ENCODE results near the gene AQP4. TPM values are rescaled to one million over a fixed set of nuclear protein-coding genes. Genes with fewer than 3 reads are reported as not detected.

The AQP4 gene
- total RNA-seq, 4 donors from 2014 or later: 0.36 to 3.3 (median 0.59) TPM; not detected in 1

DNA sequence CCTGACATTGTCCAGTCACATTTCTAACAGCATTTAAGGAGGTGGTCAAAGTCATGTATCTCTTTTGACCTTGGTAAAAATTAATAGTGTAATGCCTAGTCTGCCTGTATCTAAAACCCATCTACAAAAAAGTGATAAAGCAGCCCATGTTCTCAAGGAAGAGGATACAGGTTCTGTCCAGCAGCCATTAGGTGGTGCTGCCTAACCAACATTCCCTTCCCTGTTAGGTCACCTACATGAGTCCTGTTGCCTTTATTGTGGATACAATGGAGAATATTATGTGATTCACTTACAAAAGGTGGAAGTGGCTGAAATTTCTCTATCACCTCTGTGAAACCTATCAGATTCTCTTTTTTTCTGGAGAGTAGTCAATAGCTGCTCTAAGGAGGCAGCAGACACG lies 52.5 kb downstream of the AQP4 start:
- 57 to 72% methylated on average over 1 of the region's 1 CpG for WGBS, 2 donors
- intact Hi-C loops (cut with DNase I; ENCODE audit: low total_unique reads): no loop called here
- no peak for TF ChIP-seq POLR2A (IDR thresholded peaks at IDR 0.05)
- TF ChIP-seq, protein P1, sequence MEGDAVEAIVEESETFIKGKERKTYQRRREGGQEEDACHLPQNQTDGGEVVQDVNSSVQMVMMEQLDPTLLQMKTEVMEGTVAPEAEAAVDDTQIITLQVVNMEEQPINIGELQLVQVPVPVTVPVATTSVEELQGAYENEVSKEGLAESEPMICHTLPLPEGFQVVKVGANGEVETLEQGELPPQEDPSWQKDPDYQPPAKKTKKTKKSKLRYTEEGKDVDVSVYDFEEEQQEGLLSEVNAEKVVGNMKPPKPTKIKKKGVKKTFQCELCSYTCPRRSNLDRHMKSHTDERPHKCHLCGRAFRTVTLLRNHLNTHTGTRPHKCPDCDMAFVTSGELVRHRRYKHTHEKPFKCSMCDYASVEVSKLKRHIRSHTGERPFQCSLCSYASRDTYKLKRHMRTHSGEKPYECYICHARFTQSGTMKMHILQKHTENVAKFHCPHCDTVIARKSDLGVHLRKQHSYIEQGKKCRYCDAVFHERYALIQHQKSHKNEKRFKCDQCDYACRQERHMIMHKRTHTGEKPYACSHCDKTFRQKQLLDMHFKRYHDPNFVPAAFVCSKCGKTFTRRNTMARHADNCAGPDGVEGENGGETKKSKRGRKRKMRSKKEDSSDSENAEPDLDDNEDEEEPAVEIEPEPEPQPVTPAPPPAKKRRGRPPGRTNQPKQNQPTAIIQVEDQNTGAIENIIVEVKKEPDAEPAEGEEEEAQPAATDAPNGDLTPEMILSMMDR (IDR thresholded peaks at IDR 0.05): no peak
- DNase-seq (ENCODE audit: low spot score in 2 of 2): no peak
- no peak overlapping the region for H3K4me3 ChIP-seq (ENCODE audit: low read depth, poor library complexity, severe bottlenecking)

DNA sequence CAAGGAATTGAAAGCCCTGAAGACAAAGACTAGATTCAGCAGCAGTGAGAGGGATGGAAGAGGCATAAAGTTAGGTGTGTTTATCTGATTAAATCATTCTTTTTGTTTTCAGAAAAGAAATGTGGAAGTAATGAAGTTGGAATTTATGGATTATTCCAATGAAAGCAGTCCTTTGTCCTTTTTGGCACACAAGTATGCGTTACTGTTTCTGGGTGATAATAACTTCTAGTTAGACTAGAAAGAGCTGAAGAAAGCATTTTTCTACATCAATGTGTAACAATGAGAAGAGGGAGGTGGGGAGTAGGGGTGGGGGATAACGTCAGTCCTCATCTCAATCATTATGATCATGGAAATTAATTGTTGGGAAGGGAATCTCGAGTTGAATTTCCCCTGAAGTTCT lies 53.0 kb downstream of the AQP4 start:
- DNase-seq (ENCODE audit: low spot score in 2 of 2): no peak
- no peak overlapping the region for H3K4me3 ChIP-seq (ENCODE audit: low read depth, poor library complexity, severe bottlenecking)
- no peak for TF ChIP-seq POLR2A (IDR thresholded peaks at IDR 0.05)
- TF ChIP-seq, protein P1 (IDR thresholded peaks at IDR 0.05): no peak
- intact Hi-C loops (cut with DNase I; ENCODE audit: low total_unique reads): no loop called here
- WGBS, 2 donors: 70 to 71% methylated on average over 3 of the region's 3 CpGs

DNA sequence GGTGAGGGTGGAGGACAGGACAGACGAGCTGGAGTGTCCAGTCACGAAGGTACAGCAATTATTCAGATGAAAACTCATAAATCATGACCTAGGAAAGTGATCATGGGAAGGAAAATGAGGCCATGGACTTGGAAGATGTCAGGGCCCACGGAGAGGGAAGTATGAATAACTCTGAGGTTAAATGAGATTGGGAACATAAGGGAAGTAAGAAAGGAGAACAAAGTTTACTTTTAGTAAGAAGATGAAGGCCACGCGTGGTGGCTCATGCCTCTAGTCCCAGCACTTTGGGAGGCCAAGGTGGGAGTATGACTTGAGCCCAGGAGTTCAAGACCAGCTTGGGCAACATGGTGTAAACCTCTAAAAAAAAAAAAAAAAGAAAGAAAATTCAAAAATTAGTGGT lies 56.2 kb downstream of the AQP4 start:
- intact Hi-C loops (cut with DNase I; ENCODE audit: low total_unique reads): no loop called here
- whole genome bisulfite sequencing, 2 donors: 76 to 87% methylated on average over 5 of the region's 5 CpGs
- TF ChIP-seq POLR2A (IDR thresholded peaks at IDR 0.05): no peak
- TF ChIP-seq, protein P1 (IDR thresholded peaks at IDR 0.05): no peak
- no peak for DNase-seq (ENCODE audit: low spot score in 2 of 2)
- no peak overlapping the region for H3K4me3 ChIP-seq (ENCODE audit: low read depth, poor library complexity, severe bottlenecking)

DNA sequence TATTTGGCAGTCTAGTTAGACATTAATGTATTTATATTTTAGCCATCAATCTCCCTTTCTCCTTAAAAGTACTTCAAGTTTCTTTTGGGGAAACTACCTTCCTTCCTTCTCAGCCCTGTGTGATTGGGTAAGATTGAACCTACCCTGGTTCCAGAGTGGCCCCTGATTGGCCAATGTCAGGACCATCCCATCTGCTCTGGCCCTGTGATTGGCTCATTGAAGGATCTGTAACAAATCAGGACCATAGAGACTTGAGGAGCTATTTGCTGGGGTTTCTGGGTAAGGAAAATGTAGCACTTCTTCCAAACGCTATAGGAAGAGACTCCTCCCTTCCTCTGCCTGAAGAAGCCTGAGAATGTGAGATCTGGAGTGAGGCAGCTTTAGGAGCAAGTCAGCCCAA lies 59.3 kb downstream of the AQP4 start:
- TF ChIP-seq, protein P1 (IDR thresholded peaks at IDR 0.05): no peak
- no peak for TF ChIP-seq POLR2A (IDR thresholded peaks at IDR 0.05)
- 36 to 40% methylated on average over 1 of the region's 1 CpG for WGBS, 2 donors
- no peak for DNase-seq (ENCODE audit: low spot score in 2 of 2)
- intact Hi-C loops (cut with DNase I; ENCODE audit: low total_unique reads): no loop called here
- no peak overlapping the region for H3K4me3 ChIP-seq (ENCODE audit: low read depth, poor library complexity, severe bottlenecking)

DNA sequence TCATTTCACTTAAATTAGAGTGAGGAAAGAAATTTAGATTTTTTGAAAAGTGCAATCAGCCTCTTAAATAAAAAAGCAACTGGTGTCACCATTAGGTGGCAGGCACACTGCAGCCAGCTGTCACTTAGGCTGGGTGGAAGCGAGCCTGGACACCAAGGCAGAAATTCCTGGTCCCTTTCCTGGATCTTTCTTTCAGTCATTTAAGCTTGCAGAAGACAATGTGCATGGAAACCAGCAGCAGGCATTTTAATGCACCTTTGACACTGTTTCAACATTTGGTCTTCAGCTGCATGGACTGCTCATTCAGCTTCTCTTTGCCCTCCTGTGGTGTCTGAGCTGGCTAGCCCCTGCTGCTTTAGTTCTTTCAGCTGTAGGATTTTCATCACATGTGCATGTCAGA lies 61.0 kb downstream of the AQP4 start:
- intact Hi-C loops (cut with DNase I; ENCODE audit: low total_unique reads): no loop called here
- 19 to 36% methylated on average over 1 of the region's 1 CpG for WGBS, 2 donors
- no peak for DNase-seq (ENCODE audit: low spot score in 2 of 2)

DNA sequence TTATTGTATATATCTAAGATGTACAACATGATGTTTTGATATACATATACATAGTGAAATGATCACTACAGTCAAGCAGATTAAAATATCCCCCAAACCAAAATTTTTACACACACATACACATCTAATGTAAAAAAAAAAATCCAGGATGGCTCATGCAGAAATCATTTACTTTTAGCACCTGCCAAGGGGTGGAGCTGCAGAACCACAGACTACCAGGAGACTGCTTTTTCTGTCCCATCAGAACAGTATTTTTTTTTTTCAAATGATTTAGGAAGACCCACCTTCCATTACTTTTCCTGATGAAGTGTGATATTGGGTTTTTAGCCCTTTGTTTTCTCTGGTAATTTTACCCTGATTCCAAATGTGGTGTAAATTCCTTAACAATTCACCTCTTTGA lies 61.9 kb downstream of the AQP4 start:
- intact Hi-C loops (cut with DNase I; ENCODE audit: low total_unique reads): no loop called here
- TF ChIP-seq, protein P1 (IDR thresholded peaks at IDR 0.05): no peak
- no peak for TF ChIP-seq POLR2A (IDR thresholded peaks at IDR 0.05)
- no peak overlapping the region for H3K4me3 ChIP-seq (ENCODE audit: low read depth, poor library complexity, severe bottlenecking)
- no peak for DNase-seq (ENCODE audit: low spot score in 2 of 2)

More for the DNA sequence above, 61.0 kb downstream of the AQP4 start:
- no peak overlapping the region for H3K4me3 ChIP-seq (ENCODE audit: low read depth, poor library complexity, severe bottlenecking)
- TF ChIP-seq, protein P1 (IDR thresholded peaks at IDR 0.05): no peak
- TF ChIP-seq POLR2A (IDR thresholded peaks at IDR 0.05): no peak
